HG03558 (cell line): ENCODE results near the gene KRCC1.

Experiments used
- ATAC-seq: cut with Tn5 transposase; IDR thresholded peaks from one replicate; pipeline ENCODE4 v1.9.1; 2021; ENCODE audit warnings: moderate number of reproducible peaks; ENCODE audit not compliant: unreplicated experiment; ENCODE audit errors: extremely low read depth

Gene KRCC1

GRCh38 chr2:88078643-88079172 is 23.1 kb upstream of the KRCC1 start:
- ATAC-seq: no peak

DNA sequence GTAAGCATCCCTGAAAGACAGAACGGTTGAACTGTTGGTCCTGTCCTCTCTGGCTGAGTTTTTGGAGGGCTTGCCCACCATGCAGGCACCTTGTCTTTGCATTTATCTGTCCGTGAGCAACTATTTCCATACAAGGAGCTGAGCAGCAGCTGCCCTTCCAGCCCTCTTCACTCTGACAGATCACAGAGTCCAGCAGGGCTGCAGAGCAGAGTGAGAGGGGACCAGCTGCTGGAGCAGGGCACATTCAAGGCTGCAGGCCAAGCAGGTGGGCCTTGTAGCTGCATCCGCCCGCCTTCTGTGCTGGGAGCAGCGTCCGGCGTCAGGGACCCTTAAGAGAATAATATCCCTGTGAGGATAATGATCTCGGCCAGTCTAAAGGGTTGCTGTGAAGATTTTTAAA is 21.5 kb upstream of the KRCC1 start:
- no peak for ATAC-seq

- ATAC-seq: no peak
Observed at GRCh38 chr2:88074854-88075292, 19.3 kb upstream of the KRCC1 start.

GRCh38 chr2:88074150-88074549 is 18.6 kb upstream of the KRCC1 start:
- no peak for ATAC-seq

DNA sequence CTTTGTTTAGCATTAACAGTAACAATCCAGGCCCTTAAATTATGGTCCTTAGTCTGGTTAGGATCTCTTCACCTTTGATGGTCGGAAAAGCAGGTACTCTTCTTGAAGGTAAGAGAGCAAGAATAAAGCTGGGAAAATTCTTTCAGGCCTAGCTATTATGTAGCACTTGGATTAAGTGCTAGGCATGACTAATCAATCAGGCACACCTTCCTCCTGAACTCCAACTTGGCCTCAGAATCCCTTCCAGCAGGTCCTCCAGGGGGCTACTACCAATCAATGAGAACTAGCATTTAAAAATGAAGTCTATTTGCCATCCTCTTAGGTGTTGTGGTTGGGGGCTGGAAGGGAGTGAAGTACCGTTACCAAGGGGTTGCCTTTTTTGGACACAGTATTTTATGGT is 15.8 kb upstream of the KRCC1 start:
- no peak for ATAC-seq

- ATAC-seq: no peak
Observed at GRCh38 chr2:88070055-88070454, 14.5 kb upstream of the KRCC1 start.

GRCh38 chr2:88069117-88069516 is 13.5 kb upstream of the KRCC1 start:
- no peak for ATAC-seq

- no peak for ATAC-seq
Observed at GRCh38 chr2:88068044-88068443, 12.5 kb upstream of the KRCC1 start.

DNA sequence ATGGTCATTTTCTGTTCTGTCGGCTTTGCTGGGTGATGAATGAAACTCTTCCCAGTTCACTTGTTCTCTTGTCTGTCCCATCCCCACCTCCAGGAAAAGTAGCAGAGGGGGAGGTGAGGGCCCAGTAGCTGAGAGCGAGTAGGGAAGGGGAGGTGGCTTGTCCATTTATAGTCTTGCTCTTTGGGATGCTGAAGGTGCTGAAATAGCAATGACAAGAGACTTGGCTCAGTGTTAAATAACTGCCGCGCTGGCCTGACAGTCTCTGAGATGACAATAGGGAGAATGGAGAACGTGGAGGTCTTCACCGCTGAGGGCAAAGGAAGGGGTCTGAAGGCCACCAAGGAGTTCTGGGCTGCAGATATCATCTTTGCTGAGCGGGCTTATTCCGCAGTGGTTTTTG is 12.0 kb upstream of the KRCC1 start, which contains the start of gene SMYD1:
SMYD1 (plus strand) TSS at position 228 of the 400 bp plus-strand sequence; CDS start at position 268, 40 bp downstream.
- ATAC-seq: no peak

GRCh38 chr2:88067189-88067588 is 11.6 kb upstream of the KRCC1 start:
- ATAC-seq: no peak

- no peak for ATAC-seq
Observed at GRCh38 chr2:88066543-88066942, 11.0 kb upstream of the KRCC1 start.

DNA sequence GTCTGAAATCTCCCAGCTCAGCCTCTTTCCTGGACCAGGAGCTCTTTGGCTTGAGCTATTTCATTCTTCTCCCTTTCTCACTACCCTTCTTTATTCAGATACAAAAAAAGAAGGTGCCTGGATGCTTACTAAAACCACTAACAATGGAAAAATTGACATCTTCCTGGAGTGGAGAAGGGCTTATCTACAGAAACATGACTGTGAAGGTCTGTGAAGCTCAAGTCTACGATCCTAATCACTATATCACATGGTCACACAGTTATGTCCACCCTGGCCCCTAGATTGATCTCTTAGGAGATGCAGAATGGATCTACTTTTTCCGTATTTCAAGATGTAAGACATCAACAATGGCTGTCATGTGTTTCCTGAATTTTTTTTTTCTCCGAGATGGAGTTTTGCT is 5.7 kb upstream of the KRCC1 start:
- ATAC-seq: no peak

DNA sequence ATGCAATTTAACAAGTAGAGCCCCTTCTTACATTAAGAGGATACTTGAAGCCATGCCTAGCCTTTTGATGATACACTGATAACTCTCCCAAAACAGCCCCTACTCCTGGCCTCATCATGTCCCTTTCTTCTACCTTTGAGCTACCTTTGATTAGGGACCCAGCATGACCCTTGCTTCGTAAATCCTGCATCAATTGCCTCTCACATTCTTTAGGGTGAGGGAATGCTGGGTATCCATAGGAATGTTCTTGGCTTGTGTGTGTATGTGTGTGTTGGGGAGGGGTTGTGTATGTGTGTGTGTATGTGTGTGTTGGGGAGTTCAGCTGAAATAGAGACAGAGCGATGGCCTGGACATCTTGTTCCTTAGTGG is 5.3 kb upstream of the KRCC1 start:
- no peak for ATAC-seq

- ATAC-seq: no peak
Observed at GRCh38 chr2:88059979-88060906, 4.7 kb upstream of the KRCC1 start.

GRCh38 chr2:88058191-88058590 is 2.6 kb upstream of the KRCC1 start:
- ATAC-seq: no peak

DNA sequence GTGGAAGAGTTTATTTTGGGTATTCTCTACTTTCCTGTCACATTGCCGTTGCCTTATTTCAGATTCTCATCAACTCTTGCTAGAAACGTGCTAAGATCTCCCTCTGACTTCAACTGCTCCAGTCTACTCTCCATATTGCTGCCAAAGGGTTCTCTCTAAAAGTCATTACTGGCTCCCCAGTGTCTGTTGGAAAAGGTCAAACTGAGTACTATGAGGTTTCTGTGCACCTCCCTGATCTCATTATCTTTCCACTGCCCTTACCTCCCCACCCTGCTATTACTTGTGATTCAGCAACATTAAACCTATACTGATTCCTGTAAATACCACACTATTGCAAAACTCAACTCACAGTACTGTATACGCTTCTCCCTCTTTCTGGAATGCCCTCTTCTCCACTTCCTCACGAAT is 1.9 kb upstream of the KRCC1 start:
- ATAC-seq: no peak

DNA sequence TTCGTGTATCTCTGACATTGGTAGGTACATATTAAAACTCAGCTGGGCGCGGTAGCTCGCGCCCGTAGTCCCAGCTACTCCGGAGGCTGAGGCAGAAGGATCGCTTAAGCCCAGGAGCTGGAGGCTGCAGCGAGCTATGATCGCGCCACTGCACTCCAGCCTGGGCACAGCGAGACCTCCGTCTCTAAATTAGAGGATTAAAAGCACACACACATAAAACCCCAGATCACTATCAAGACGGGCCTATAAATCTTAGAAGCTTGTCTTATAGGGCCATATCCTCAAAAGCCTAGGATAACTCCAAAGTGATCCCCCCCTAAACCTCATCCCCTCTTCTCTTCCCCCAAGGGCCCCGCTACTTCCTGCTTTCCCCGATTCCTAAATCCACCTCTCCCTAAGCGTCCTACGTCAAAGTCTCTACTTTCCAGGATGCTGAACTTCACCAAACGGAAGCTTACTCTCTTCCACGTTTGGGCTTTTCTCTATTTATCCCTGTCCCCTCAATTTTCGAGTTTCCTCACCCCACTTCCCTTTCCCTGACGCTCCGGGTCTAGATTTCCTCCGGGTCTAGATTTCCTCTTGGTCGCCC is 707 bp downstream of the KRCC1 start:
- no peak for ATAC-seq

GRCh38 chr2:88053934-88054781 is 1.4 kb downstream of the KRCC1 start:
- ATAC-seq: no peak

DNA sequence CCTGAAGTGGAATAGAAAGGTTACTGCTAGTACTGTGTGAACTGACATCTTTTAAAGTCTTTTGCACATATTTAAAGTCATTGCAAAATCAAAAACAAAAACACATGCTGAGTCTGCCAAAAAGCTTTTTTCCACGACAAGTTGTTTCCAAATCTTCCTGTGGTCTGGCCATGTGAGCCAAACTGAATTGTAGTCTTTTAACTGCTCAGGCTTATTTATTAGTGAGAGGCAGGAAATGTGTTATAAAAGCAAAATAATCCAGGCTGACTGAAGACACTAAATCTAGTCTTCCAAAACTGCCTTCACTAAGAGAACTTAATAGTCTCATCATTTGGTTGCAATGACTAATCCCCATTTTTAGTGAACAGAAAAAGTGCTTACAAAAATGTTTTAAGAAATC is 2.3 kb downstream of the KRCC1 start:
- ATAC-seq: no peak

GRCh38 chr2:88051792-88052191 is 3.8 kb downstream of the KRCC1 start:
- no peak for ATAC-seq

DNA sequence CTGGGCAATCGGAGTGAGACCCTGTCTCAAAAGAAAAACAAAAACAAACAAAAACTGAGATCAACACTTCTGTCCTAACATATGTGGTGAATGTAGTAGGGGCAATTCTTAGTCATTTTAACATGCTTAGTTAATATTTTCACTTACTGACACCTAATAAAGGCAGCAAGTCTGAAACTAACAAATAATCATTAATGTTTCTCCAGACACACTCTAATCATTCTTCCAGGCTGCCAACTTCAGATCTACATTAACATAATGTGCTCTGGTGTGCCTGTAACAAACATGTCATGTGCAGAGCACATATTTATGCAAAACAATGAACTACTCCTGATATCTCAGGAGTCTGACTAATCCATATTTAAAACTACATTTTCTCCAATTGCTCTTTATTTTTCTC is 6.0 kb downstream of the KRCC1 start:
- no peak for ATAC-seq
